H9 (cell line): ENCODE results near the gene SRCAP. TPM values are rescaled to one million over a fixed set of nuclear protein-coding genes. Genes with fewer than 3 reads are reported as not detected.

Source experiments
- DNase-seq: peaks from one replicate; pipeline ENCODE4 v3.0.0-alpha.2; 2017
- H2AFZ ChIP-seq: one replicate; pipeline ENCODE4 v1.6.1; 2013; ENCODE audit warnings: mild to moderate bottlenecking, low read length, control low read depth, moderate library complexity
- H2AK5ac ChIP-seq: 2 replicates; pipeline ENCODE4 v1.6.1; 2013; ENCODE audit warnings: low read length, control low read depth, mixed read lengths; ENCODE audit not compliant: insufficient read length
- H2BK120ac ChIP-seq: one replicate; pipeline ENCODE4 v1.6.1; 2013; ENCODE audit warnings: low read depth, mild to moderate bottlenecking, low read length, control low read depth, inconsistent platforms; ENCODE audit not compliant: poor library complexity, severe bottlenecking
- H2BK12ac ChIP-seq: 2 replicates; pipeline ENCODE4 v1.6.1; 2013; ENCODE audit warnings: low read length, control low read depth, mixed read lengths, low read depth; ENCODE audit not compliant: insufficient read length
- H2BK15ac ChIP-seq: 2 replicates; pipeline ENCODE4 v1.6.1; 2013; ENCODE audit warnings: low read depth, low read length, control low read depth
- H2BK20ac ChIP-seq: one replicate; pipeline ENCODE4 v1.6.1; 2013; ENCODE audit warnings: low read depth, mild to moderate bottlenecking, low read length, control low read depth, inconsistent platforms; ENCODE audit not compliant: poor library complexity, severe bottlenecking
- H2BK5ac ChIP-seq: 2 replicates; pipeline ENCODE4 v1.6.1; 2013; ENCODE audit warnings: low read length, control low read depth, mixed read lengths; ENCODE audit not compliant: insufficient read length
- H3K14ac ChIP-seq: 2 replicates; pipeline ENCODE4 v1.6.1; 2013; ENCODE audit warnings: low read length, control low read depth; ENCODE audit not compliant: insufficient read depth
- H3K18ac ChIP-seq: 2 replicates; pipeline ENCODE4 v1.6.1; 2013; ENCODE audit warnings: low read depth, mild to moderate bottlenecking, mixed read lengths, low read length, control low read depth; ENCODE audit not compliant: insufficient read length
- H3K23ac ChIP-seq: 2 replicates; pipeline ENCODE4 v1.6.1; 2013; ENCODE audit warnings: low read length, control low read depth, mixed read lengths, low read depth; ENCODE audit not compliant: insufficient read length
- H3K23me2 ChIP-seq: 2 replicates; pipeline ENCODE4 v1.6.1; 2013; ENCODE audit warnings: low read depth, mild to moderate bottlenecking, mixed read lengths, low read length, control low read depth; ENCODE audit not compliant: insufficient read length, poor library complexity, severe bottlenecking
- H3K27ac ChIP-seq: 2 replicates; pipeline ENCODE4 v1.5.1; 2013; ENCODE audit warnings: low read length, control low read depth, mixed read lengths, low read depth; ENCODE audit not compliant: insufficient read length
- H3K27me3 ChIP-seq: 2 replicates; pipeline ENCODE4 v1.6.1; 2013; ENCODE audit warnings: low read length, control low read depth, inconsistent platforms; ENCODE audit not compliant: insufficient read depth
- H3K4ac ChIP-seq: 2 replicates; pipeline ENCODE4 v1.6.1; 2013; ENCODE audit warnings: low read depth, mild to moderate bottlenecking, control low read depth, inconsistent platforms, low read length, moderate library complexity
- H3K4me1 ChIP-seq: 2 replicates; pipeline ENCODE4 v1.6.1; 2013; ENCODE audit warnings: low read length, control low read depth, inconsistent platforms; ENCODE audit not compliant: insufficient read depth
- H3K4me2 ChIP-seq: 2 replicates; pipeline ENCODE4 v1.6.1; 2013; ENCODE audit warnings: low read length, control low read depth, mixed read lengths; ENCODE audit not compliant: insufficient read length, insufficient read depth
- H3K56ac ChIP-seq: 2 replicates; pipeline ENCODE4 v1.6.1; 2013; ENCODE audit warnings: low read depth, mild to moderate bottlenecking, mixed read lengths, low read length, control low read depth; ENCODE audit not compliant: insufficient read length
- H3K79me1 ChIP-seq: 2 replicates; pipeline ENCODE4 v1.6.1; 2013; ENCODE audit warnings: low read depth, mild to moderate bottlenecking, moderate library complexity, low read length, control low read depth, inconsistent platforms; ENCODE audit not compliant: insufficient read depth, poor library complexity, severe bottlenecking
- H3K79me2 ChIP-seq: 2 replicates; pipeline ENCODE4 v1.6.1; 2013; ENCODE audit warnings: low read length, control low read depth, inconsistent platforms; ENCODE audit not compliant: insufficient read depth
- H3K9ac ChIP-seq: 2 replicates; pipeline ENCODE4 v1.6.1; 2013; ENCODE audit warnings: low read length, control low read depth, mixed read lengths; ENCODE audit not compliant: insufficient read length; ENCODE audit errors: extremely low read depth
- H3K9me3 ChIP-seq: one replicate; pipeline ENCODE4 v1.6.1; 2013; ENCODE audit warnings: low read depth, low read length, inconsistent platforms; ENCODE audit not compliant: control insufficient read depth
- H3T11ph ChIP-seq: one replicate; pipeline ENCODE4 v1.6.1; 2013; ENCODE audit warnings: mild to moderate bottlenecking, low read length, control low read depth, inconsistent platforms
- H4K20me1 ChIP-seq: one replicate; pipeline ENCODE4 v1.6.1; 2013; ENCODE audit not compliant: control insufficient read depth, insufficient read length, insufficient read depth
- H4K5ac ChIP-seq: 2 replicates; pipeline ENCODE4 v1.6.1; 2013; ENCODE audit warnings: low read depth, mild to moderate bottlenecking, mixed read lengths, low read length, control low read depth; ENCODE audit not compliant: insufficient read length
- H4K8ac ChIP-seq: replicated peaks from 2 replicates; pipeline ENCODE4 v1.6.1; 2013; ENCODE audit warnings: low read length, control low read depth, mixed read lengths, low read depth; ENCODE audit not compliant: insufficient read length
- H4K91ac ChIP-seq: 2 replicates; pipeline ENCODE4 v1.6.1; 2013; ENCODE audit warnings: low read depth, mild to moderate bottlenecking, moderate library complexity, mixed read lengths, low read length, control low read depth; ENCODE audit not compliant: insufficient read length
- H3K27ac Mint-ChIP-seq, 3 experiments: 2 replicates in 2 of 3; 3 replicates in 1 of 3; pipeline ENCODE4 v1.8.0; 2020 to 2021; ENCODE audit warnings: mixed read lengths in 3 of 3, mild to moderate bottlenecking in 1 of 3, moderate library complexity in 1 of 3
- H3K27me3 Mint-ChIP-seq: 2 replicates; pipeline ENCODE4 v1.8.0; 2021; ENCODE audit warnings: low read depth, mild to moderate bottlenecking, moderate library complexity, mixed read lengths
- H3K36me3 Mint-ChIP-seq, 3 experiments: 2 replicates in 2 of 3; 3 replicates in 1 of 3; pipeline ENCODE4 v1.8.0; 2020 to 2021; ENCODE audit warnings: low read depth in 3 of 3, mixed read lengths in 3 of 3; ENCODE audit not compliant: insufficient read depth in 1 of 3
- H3K4me1 Mint-ChIP-seq, 2 experiments: 2 replicates each; pipeline ENCODE4 v1.8.0; 2020; ENCODE audit warnings: mixed read lengths in 2 of 2
- H3K4me3 Mint-ChIP-seq, 2 experiments: 2 replicates in 1 of 2; 3 replicates in 1 of 2; pipeline ENCODE4 v1.8.0; 2020 to 2021; ENCODE audit warnings: mild to moderate bottlenecking in 2 of 2, mixed read lengths in 2 of 2, moderate library complexity in 1 of 2
- H3K9me3 Mint-ChIP-seq, 2 experiments: 2 replicates in 1 of 2; 3 replicates in 1 of 2; pipeline ENCODE4 v1.8.0; 2020; ENCODE audit warnings: mild to moderate bottlenecking in 2 of 2, mixed read lengths in 2 of 2, moderate library complexity in 1 of 2
- CTCF ChIP-seq: fragments of 200-600 bp; sonication (generic); conservative IDR thresholded peaks from 3 replicates; pipeline ENCODE4 v1.8.0; 2021; ENCODE audit warnings: antibody characterized with exemption, mild to moderate bottlenecking
- WGBS: extraction: QIAGEN DNeasy Blood & Tissue Kit; methylation state at CpG from one replicate; pipeline ENCODE4 v1.1.7; 2013; ENCODE audit warnings: missing lambda C conversion rate, low lambda C conversion rate, mixed read lengths; ENCODE audit not compliant: insufficient read length; ENCODE audit errors: extremely low coverage; 5-methylcytosine and 5-hydroxymethylcytosine counted together
- total RNA-seq: library from RNA; stranded (reverse); gene quantifications from 2 replicates; pipeline ENCODE4 v1.2.1, GENCODE V29; 2021

Gene SRCAP
- total RNA-seq, 1 experiment from 2014 or later = 63.1 TPM

GRCh38 chr16:30761928-30762902 is 63.2 kb downstream of the SRCAP start, which contains the start of the genes CFAP119 and RNF40:
CFAP119 (minus strand) TSS chr16:30762062; CDS start chr16:30761748, 314 bp downstream.
RNF40 (plus strand) TSS chr16:30762322; CDS start chr16:30762546, 224 bp downstream.
- H3K27ac Mint-ChIP-seq = peak within 1 kb of the TSS; percentile 78 to 94 (median 82); a peak in 6 of 7 replicates
- H3K4ac ChIP-seq = no peak within 1 kb of the TSS
- H2AFZ ChIP-seq = no peak within 1 kb of the TSS

More at GRCh38 chr16:30761928-30762902, 63.2 kb downstream of the SRCAP start, which contains the start of the genes CFAP119 and RNF40:
- Histone ChIP-seq H2BK20ac (no peak within 1 kb of the TSS), H3K79me1 (peaks cover 6% of the 10 kb centered on the region), H3K27me3 (no peaks in the 10 kb centered on the region), H2BK5ac (no peak within 1 kb of the TSS), H3K23me2 (peaks cover 20% of the 10 kb centered on the region), H4K8ac (no peak within 1 kb of the TSS), H3K56ac (no peak within 1 kb of the TSS), H3K79me2 (no peaks in the 10 kb centered on the region), H3K9me3 (no peaks in the 10 kb centered on the region), H3K4me1 (no peaks in the 10 kb centered on the region), H3K9ac (peak within 1 kb of the TSS; percentile 93), H3K23ac (no peak within 1 kb of the TSS), H2BK120ac (no peak within 1 kb of the TSS), H2AK5ac (no peak within 1 kb of the TSS), H3K4me2 (peak within 1 kb of the TSS; percentile 95), H4K20me1 (no peaks in the 10 kb centered on the region), H4K91ac (no peak within 1 kb of the TSS), H3K14ac (peak within 1 kb of the TSS; percentile 90), H3T11ph (no peak within 1 kb of the TSS), H2BK12ac (no peak within 1 kb of the TSS), H4K5ac (no peak within 1 kb of the TSS), H3K18ac (peak within 1 kb of the TSS; percentile 92), H3K27ac (no peak within 1 kb of the TSS), H2BK15ac (no peak within 1 kb of the TSS)
- no CpG with 5 or more reads among the region's 60 CpGs for WGBS
- no peak for TF ChIP-seq CTCF
- Mint-ChIP-seq H3K27me3 (no peaks in the 10 kb centered on the region), H3K4me1 (peaks cover 17 to 18% of the 10 kb centered on the region in 2 experiments), H3K9me3 (no peaks in the 10 kb centered on the region), H3K36me3 (peaks cover 36 to 61% (median 46%) of the 10 kb centered on the region in 3 experiments), H3K4me3 (peak within 1 kb of the TSS; percentile 91 to 97)
- DNase-seq = peak; percentile 98
